T1000 (cell line): ENCODE measurements around the gene HOXC11.

Experiments
- DNase-seq: peaks from one replicate; lab custom pipeline; 2025; ENCODE audit warnings: mixed read lengths; lab: John Stamatoyannopoulos, UW

Gene HOXC11

GRCh38 chr12:53985994-53986685, 13.2 kb downstream of the HOXC11 start:
- no peak for DNase-seq

GRCh38 chr12:53986686-53987483, 14.0 kb downstream of the HOXC11 start:
- no peak for DNase-seq

GRCh38 chr12:53987787-53988230, 14.9 kb downstream of the HOXC11 start:
- DNase-seq, result no peak

- DNase-seq, result no peak
These were observed 15.8 kb downstream of the HOXC11 start for GRCh38 chr12:53988541-53989226.

- no peak for DNase-seq
These were observed 16.5 kb downstream of the HOXC11 start for GRCh38 chr12:53989227-53990113.

GRCh38 chr12:53990311-53991076, 17.6 kb downstream of the HOXC11 start:
- no peak for DNase-seq

- no peak for DNase-seq
These were observed 18.1 kb downstream of the HOXC11 start for GRCh38 chr12:53991077-53991460.

- DNase-seq, result no peak
These were observed 19.5 kb downstream of the HOXC11 start for GRCh38 chr12:53992377-53992889.

GRCh38 chr12:53993162-53994008, 20.5 kb downstream of the HOXC11 start:
- DNase-seq, result no peak

- DNase-seq, result no peak
These were observed 21.0 kb downstream of the HOXC11 start for GRCh38 chr12:53994009-53994263.

- DNase-seq, result no peak
These were observed 21.5 kb downstream of the HOXC11 start for GRCh38 chr12:53994264-53995001.

- DNase-seq, result no peak
These were observed 22.1 kb downstream of the HOXC11 start for GRCh38 chr12:53995002-53995377.

- no peak for DNase-seq
These were observed 22.7 kb downstream of the HOXC11 start for GRCh38 chr12:53995378-53996239.

GRCh38 chr12:53996240-53997203, 23.6 kb downstream of the HOXC11 start:
- no peak for DNase-seq

- no peak for DNase-seq
These were observed 24.5 kb downstream of the HOXC11 start for GRCh38 chr12:53997204-53998109.
